Mesenchymal stem cell (in vitro differentiated cells and primary cell): ENCODE measurements around the gene ARPIN.

Experiments used
- DNase-seq: peaks from one replicate; pipeline ENCODE4 v3.0.0-alpha.2; 2013
- H2AFZ ChIP-seq: one replicate; pipeline ENCODE4 v1.6.1; 2013; ENCODE audit warnings: low read depth, mild to moderate bottlenecking, control low read depth, inconsistent platforms, low read length, moderate library complexity
- H2AK5ac ChIP-seq: 2 replicates; pipeline ENCODE4 v1.6.1; 2013; ENCODE audit warnings: low read length, moderate library complexity, mild to moderate bottlenecking, inconsistent platforms; ENCODE audit not compliant: severe bottlenecking
- H2BK120ac ChIP-seq: one replicate; pipeline ENCODE4 v1.6.1; 2013; ENCODE audit warnings: low read depth, mild to moderate bottlenecking, inconsistent platforms, low read length, moderate library complexity
- H2BK12ac ChIP-seq, 2 experiments: one replicate each; pipeline ENCODE4 v1.6.1; 2013; ENCODE audit warnings: inconsistent platforms in 2 of 2, low read length in 2 of 2, mild to moderate bottlenecking in 2 of 2, moderate library complexity in 2 of 2, control low read depth in 1 of 2
- H2BK15ac ChIP-seq: one replicate; pipeline ENCODE4 v1.6.1; 2013; ENCODE audit warnings: mild to moderate bottlenecking, low read depth, inconsistent platforms; ENCODE audit not compliant: poor library complexity, severe bottlenecking
- H2BK5ac ChIP-seq: 2 replicates; pipeline ENCODE4 v1.6.1; 2013; ENCODE audit warnings: low read depth, mild to moderate bottlenecking, low read length, control low read depth, inconsistent platforms; ENCODE audit not compliant: poor library complexity, severe bottlenecking
- H3K14ac ChIP-seq, 2 experiments: one replicate each; pipeline ENCODE4 v1.6.1; 2013; ENCODE audit warnings: inconsistent platforms in 2 of 2, low read length in 2 of 2, control low read depth in 1 of 2, mild to moderate bottlenecking in 1 of 2, moderate library complexity in 1 of 2
- H3K18ac ChIP-seq, 2 experiments: one replicate each; pipeline ENCODE4 v1.6.1; 2013; ENCODE audit warnings: inconsistent platforms in 2 of 2, low read length in 2 of 2, control low read depth in 1 of 2, low read depth in 1 of 2, mild to moderate bottlenecking in 1 of 2
- H3K23ac ChIP-seq, 2 experiments: one replicate each; pipeline ENCODE4 v1.6.1; 2013; ENCODE audit warnings: inconsistent platforms in 2 of 2, low read length in 2 of 2, mild to moderate bottlenecking in 2 of 2, moderate library complexity in 2 of 2, control low read depth in 1 of 2
- H3K27ac ChIP-seq: 2 replicates; pipeline ENCODE4 v1.5.1; 2013; ENCODE audit warnings: mild to moderate bottlenecking, moderate library complexity, low read length, control low read depth, inconsistent platforms; ENCODE audit not compliant: poor library complexity, severe bottlenecking
- H3K27me3 ChIP-seq, 2 experiments: 2 replicates each; pipeline versions ENCODE4 v1.6.1 to v1.7.0; 2013; ENCODE audit warnings: low read length in 2 of 2, mild to moderate bottlenecking in 2 of 2, moderate library complexity in 2 of 2, control low read depth in 1 of 2, inconsistent platforms in 1 of 2; ENCODE audit not compliant: control insufficient read depth in 1 of 2, insufficient read depth in 1 of 2
- H3K36me3 ChIP-seq, 2 experiments: 2 replicates each; pipeline versions ENCODE4 v1.6.1 to v1.7.0; 2013; ENCODE audit warnings: low read length in 2 of 2, control low read depth in 1 of 2, inconsistent platforms in 1 of 2, low read depth in 1 of 2, mild to moderate bottlenecking in 1 of 2; ENCODE audit not compliant: insufficient read depth in 2 of 2, control insufficient read depth in 1 of 2
- H3K4ac ChIP-seq, 2 experiments: one replicate each; pipeline ENCODE4 v1.6.1; 2013; ENCODE audit warnings: inconsistent platforms in 2 of 2, low read length in 2 of 2, mild to moderate bottlenecking in 2 of 2, moderate library complexity in 2 of 2, control low read depth in 1 of 2, low read depth in 1 of 2
- H3K4me1 ChIP-seq: 2 replicates; pipeline ENCODE4 v1.6.1; 2013; ENCODE audit warnings: low read depth, low read length, control low read depth; ENCODE audit not compliant: control insufficient read depth, insufficient read depth
- H3K4me2 ChIP-seq: 2 replicates; pipeline ENCODE4 v1.6.1; 2013; ENCODE audit warnings: low read length, mild to moderate bottlenecking, inconsistent platforms; ENCODE audit not compliant: poor library complexity, severe bottlenecking
- H3K4me3 ChIP-seq, 2 experiments: 2 replicates each; pipeline versions ENCODE4 v1.5.1 to v1.7.0; 2013; ENCODE audit warnings: low read length in 2 of 2, mild to moderate bottlenecking in 2 of 2, control low read depth in 1 of 2, low read depth in 1 of 2; ENCODE audit not compliant: insufficient read depth in 1 of 2
- H3K79me1 ChIP-seq: replicated peaks from 2 replicates; pipeline ENCODE4 v1.6.1; 2013; ENCODE audit warnings: mild to moderate bottlenecking, control low read depth, low read length, inconsistent platforms; ENCODE audit not compliant: poor library complexity, severe bottlenecking
- H3K9ac ChIP-seq: 2 replicates; pipeline ENCODE4 v1.7.0; 2013; ENCODE audit warnings: mild to moderate bottlenecking, low read length, moderate library complexity
- H3K9me3 ChIP-seq: 2 replicates; pipeline ENCODE4 v1.7.0; 2013; ENCODE audit warnings: mild to moderate bottlenecking, low read length; ENCODE audit not compliant: control insufficient read depth
- H4K8ac ChIP-seq: one replicate; pipeline ENCODE4 v1.6.1; 2013; ENCODE audit warnings: inconsistent platforms, mild to moderate bottlenecking, low read length, moderate library complexity
- H4K91ac ChIP-seq: one replicate; pipeline ENCODE4 v1.6.1; 2013; ENCODE audit warnings: mild to moderate bottlenecking, low read length, inconsistent platforms
- WGBS: methylation state at CpG from one replicate; pipeline ENCODE4 v1.1.7; 2013; ENCODE audit warnings: mixed read lengths; 5-methylcytosine and 5-hydroxymethylcytosine counted together

Gene ARPIN

DNA sequence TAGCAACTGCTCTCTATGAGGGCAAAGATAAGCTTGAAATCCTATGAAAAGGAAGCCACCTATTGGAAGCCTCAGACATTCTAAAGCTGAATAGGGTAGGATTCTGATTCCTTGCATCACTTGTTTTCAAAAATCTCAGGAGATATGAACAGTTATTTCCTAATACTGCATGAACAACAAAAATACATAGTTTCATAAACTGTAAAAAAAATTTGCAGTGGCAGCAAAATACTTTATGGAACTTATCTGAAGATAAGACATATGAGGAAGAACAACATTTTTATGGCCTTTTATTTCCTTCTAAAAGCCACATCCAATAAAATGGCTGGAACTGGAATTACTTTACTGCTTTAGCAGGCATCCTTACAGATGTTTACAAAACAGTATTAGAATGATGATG lies 48.8 kb downstream of the ARPIN start:
- Histone ChIP-seq H2BK12ac (no peak overlapping the region), H2BK5ac (no peak overlapping the region), H3K4ac (no peak overlapping the region), H3K4me1 (no peaks in the 10 kb centered on the region), H2AK5ac (no peak overlapping the region), H3K9ac (peak overlapping the region; percentile 64), H3K36me3 (peaks cover 5 to 29% of the 10 kb centered on the region in 2 experiments), H4K91ac (no peak overlapping the region), H3K4me2 (no peak overlapping the region), H2BK120ac (no peak overlapping the region), H3K27ac (no peak overlapping the region), H3K4me3 (no peak overlapping the region), H4K8ac (no peak overlapping the region), H3K79me1 (peaks cover 3% of the 10 kb centered on the region), H3K27me3 (no peaks in the 10 kb centered on the region), H3K23ac (no peak overlapping the region), H2BK15ac (no peak overlapping the region), H3K18ac (no peak overlapping the region), H3K14ac (no peak overlapping the region), H3K9me3 (no peaks in the 10 kb centered on the region), H2AFZ (no peak overlapping the region)
- no peak for DNase-seq

DNA sequence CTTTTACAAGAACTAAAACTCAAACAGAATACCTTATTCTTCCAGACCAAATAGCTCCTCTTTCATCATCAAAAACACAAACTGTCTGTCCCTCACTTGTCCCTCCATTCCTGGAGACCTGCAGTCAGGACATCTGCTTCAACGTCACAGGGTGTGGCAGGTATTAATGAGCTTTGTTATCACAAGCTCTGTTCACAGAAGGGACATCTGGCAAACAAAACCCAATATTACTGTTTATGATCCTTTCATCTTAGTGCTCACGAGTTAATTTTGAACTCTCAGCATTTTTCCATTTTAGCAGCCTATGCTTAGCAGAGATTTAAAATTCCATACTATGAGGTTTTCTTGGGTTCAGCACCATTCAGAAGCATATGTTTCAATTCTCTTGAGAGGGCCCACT lies 51.9 kb downstream of the ARPIN start:
- Histone ChIP-seq H3K4me1 (peaks cover 4% of the 10 kb centered on the region), H3K36me3 (peaks cover 9 to 48% of the 10 kb centered on the region in 2 experiments), H3K9ac (no peak overlapping the region), H2BK12ac (no peak overlapping the region), H3K23ac (no peak overlapping the region), H2BK5ac (no peak overlapping the region), H2BK15ac (no peak overlapping the region), H3K4me2 (no peak overlapping the region), H3K18ac (no peak overlapping the region), H3K4ac (no peak overlapping the region), H3K14ac (no peak overlapping the region), H2AK5ac (no peak overlapping the region), H2BK120ac (no peak overlapping the region), H3K27ac (no peak overlapping the region), H4K91ac (no peak overlapping the region), H2AFZ (no peak overlapping the region), H3K79me1 (peaks cover 5% of the 10 kb centered on the region), H4K8ac (no peak overlapping the region), H3K4me3 (no peak overlapping the region), H3K27me3 (no peaks in the 10 kb centered on the region), H3K9me3 (no peaks in the 10 kb centered on the region)
- no peak for DNase-seq
- WGBS = 95% methylated on average over 2 of the region's 2 CpGs

DNA sequence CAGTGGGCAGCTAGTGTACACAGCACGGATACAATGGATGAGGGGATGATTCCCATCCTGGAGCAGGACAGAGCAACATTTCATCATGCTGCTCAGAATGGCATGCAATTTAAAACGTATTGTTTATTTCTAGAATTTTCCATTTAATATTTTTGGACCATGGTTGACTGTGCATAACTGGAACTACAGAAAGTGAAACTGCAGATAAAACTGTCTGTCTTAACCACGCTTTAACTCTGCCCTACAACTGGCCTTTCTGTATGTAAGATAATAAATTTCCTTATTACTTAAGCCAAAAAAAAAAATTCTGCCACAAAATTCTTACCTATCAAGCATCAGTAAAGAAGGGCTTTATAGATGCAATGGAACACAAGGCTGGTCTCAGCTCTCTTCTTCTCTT lies 52.3 kb downstream of the ARPIN start:
- Histone ChIP-seq H3K27me3 (no peaks in the 10 kb centered on the region), H3K14ac (no peak overlapping the region), H3K36me3 (peaks cover 9 to 46% of the 10 kb centered on the region in 2 experiments), H2BK120ac (no peak overlapping the region), H3K18ac (no peak overlapping the region), H2AFZ (no peak overlapping the region), H3K9me3 (no peaks in the 10 kb centered on the region), H2BK15ac (no peak overlapping the region), H3K79me1 (peaks cover 5% of the 10 kb centered on the region), H2AK5ac (no peak overlapping the region), H4K8ac (no peak overlapping the region), H3K4me3 (no peak overlapping the region), H3K23ac (no peak overlapping the region), H2BK12ac (no peak overlapping the region), H3K4me1 (peaks cover 4% of the 10 kb centered on the region), H3K4ac (no peak overlapping the region), H3K9ac (no peak overlapping the region), H3K4me2 (no peak overlapping the region), H4K91ac (no peak overlapping the region), H2BK5ac (no peak overlapping the region), H3K27ac (no peak overlapping the region)
- no peak for DNase-seq
- 100% methylated on average over 2 of the region's 3 CpGs for WGBS

DNA sequence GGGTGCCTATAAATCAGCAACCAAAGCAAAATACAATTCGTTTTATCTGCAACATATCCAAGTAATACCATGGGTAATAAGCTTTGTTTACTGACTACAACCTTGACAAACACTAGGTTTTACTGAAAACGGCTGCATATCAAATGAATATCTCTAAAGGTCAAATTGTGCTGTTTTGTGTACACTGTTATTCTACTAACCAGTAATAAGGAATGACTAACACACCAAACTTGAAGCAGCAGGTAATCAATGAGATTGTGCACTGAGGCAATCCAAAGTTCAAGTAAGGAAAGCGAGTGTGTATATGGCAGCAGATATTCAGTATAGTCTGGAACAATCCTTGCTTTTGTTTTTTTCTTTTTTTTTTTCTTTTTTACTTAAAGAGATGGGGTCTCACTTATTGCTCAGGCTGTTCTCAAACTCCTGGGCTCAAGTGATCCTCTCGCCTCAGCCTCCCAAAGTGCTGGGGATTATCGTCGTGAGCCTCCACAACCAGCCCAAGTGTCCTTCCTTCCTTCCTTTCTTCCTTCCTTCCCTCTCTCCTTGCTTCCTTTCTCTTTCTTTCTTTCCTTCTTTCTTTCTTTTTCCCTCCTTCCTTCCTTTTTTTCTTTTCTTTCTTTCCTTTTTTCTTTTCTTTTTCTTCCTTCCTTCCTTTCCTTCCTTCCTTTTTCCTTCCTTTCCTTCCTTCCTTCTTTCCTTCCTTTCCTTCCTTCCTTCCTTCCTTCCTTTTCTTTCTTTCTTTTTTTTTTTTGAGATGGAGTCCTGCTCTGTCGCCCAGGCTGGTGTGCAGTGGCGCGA lies 53.9 kb downstream of the ARPIN start:
- no peak for DNase-seq
- Histone ChIP-seq H3K79me1 (peaks cover 4% of the 10 kb centered on the region), H3K9ac (no peak overlapping the region), H3K23ac (no peak overlapping the region), H2AK5ac (no peak overlapping the region), H3K36me3 (peaks cover 5 to 43% of the 10 kb centered on the region in 2 experiments), H2BK15ac (no peak overlapping the region), H3K4me2 (no peak overlapping the region), H4K8ac (no peak overlapping the region), H2AFZ (no peak overlapping the region), H4K91ac (no peak overlapping the region), H2BK5ac (no peak overlapping the region), H2BK120ac (no peak overlapping the region), H3K18ac (no peak overlapping the region), H3K4me1 (peaks cover 4% of the 10 kb centered on the region), H3K4ac (no peak overlapping the region), H3K27ac (no peak overlapping the region), H3K14ac (no peak overlapping the region), H3K4me3 (no peak overlapping the region), H2BK12ac (no peak overlapping the region), H3K27me3 (no peaks in the 10 kb centered on the region), H3K9me3 (no peaks in the 10 kb centered on the region)
- WGBS = 99% methylated on average over 4 of the region's 9 CpGs
